ENCODE results near the gene OR4A16. TPM values are rescaled to one million over a fixed set of nuclear protein-coding genes. Genes with fewer than 3 reads are reported as not detected.

The OR4A16 gene
- total RNA-seq = not detected
- long read RNA-seq = 0 reads

DNA sequence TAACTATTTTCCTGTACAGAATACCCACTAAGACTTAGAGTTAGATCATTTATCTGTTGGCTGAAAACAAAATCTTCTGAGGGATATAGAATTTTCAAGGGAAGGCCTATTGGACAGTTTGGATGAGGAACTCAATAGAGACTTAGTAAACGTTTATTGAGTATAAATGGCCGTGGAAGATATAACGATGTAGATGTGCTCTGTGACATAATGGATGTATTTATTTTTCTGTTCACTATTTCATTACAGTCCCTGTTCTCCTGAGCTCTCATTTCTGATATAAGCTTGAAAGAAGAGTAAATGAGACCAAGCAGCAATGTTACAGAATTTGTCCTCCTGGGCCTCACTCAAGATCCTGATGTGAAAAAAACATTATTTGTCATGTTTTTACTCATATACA lies at the start of gene OR4A16:
OR4A16 (plus strand) TSS at position 301 of the 400 bp plus-strand sequence; CDS start at position 301, 0 bp downstream.
- TF ChIP-seq, protein P1, sequence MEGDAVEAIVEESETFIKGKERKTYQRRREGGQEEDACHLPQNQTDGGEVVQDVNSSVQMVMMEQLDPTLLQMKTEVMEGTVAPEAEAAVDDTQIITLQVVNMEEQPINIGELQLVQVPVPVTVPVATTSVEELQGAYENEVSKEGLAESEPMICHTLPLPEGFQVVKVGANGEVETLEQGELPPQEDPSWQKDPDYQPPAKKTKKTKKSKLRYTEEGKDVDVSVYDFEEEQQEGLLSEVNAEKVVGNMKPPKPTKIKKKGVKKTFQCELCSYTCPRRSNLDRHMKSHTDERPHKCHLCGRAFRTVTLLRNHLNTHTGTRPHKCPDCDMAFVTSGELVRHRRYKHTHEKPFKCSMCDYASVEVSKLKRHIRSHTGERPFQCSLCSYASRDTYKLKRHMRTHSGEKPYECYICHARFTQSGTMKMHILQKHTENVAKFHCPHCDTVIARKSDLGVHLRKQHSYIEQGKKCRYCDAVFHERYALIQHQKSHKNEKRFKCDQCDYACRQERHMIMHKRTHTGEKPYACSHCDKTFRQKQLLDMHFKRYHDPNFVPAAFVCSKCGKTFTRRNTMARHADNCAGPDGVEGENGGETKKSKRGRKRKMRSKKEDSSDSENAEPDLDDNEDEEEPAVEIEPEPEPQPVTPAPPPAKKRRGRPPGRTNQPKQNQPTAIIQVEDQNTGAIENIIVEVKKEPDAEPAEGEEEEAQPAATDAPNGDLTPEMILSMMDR (IDR thresholded peaks at IDR 0.05) = no peak
- DNase-seq (no peak), ATAC-seq (no peak)
- intact Hi-C loops (cut with DNase I) = no loop called here
- H3K36me3 ChIP-seq = no peaks in the 10 kb centered on the region
- no peak within 1 kb of the TSS for H3K27ac ChIP-seq
- H3K4me3 ChIP-seq = no peak within 1 kb of the TSS
- H3K4me1 ChIP-seq = no peaks in the 10 kb centered on the region
- no peaks in the 10 kb centered on the region for H3K9me3 ChIP-seq
- no peaks in the 10 kb centered on the region for H3K27me3 ChIP-seq

DNA sequence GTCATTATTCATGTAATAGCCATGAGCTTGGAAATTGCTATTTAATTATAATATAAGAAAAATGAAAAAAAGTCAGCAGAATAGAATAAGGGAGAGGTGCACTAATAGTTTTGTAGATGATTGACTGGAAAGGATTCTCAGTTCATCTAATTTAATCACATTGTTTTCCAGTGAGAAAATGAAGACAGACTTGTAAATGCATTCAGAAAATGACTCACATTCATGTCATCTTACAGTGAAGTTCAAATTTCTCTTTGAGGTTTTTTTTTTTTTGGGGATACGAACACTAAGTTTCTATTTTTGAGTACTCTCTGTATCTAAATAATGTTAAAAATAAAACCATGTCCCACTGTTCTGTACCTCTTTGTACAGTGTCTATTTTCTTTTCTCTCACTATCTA lies 18.5 kb upstream of the OR4A16 start:
- intact Hi-C loops (cut with DNase I) = no loop called here
- TF ChIP-seq, protein P1 (IDR thresholded peaks at IDR 0.05) = no peak
- DNase-seq (no peak), ATAC-seq (no peak)
- Histone ChIP-seq H3K27ac (no peak overlapping the region), H3K36me3 (no peaks in the 10 kb centered on the region), H3K27me3 (no peaks in the 10 kb centered on the region), H3K4me1 (no peaks in the 10 kb centered on the region), H3K9me3 (no peaks in the 10 kb centered on the region), H3K4me3 (no peak overlapping the region)

- no peak for ATAC-seq
- intact Hi-C loops (cut with DNase I) = no loop called here
- TF ChIP-seq, protein P1 (IDR thresholded peaks at IDR 0.05) = no peak
- H3K27ac ChIP-seq = no peak overlapping the region
- H3K4me1 ChIP-seq = no peaks in the 10 kb centered on the region
- no peak overlapping the region for H3K4me3 ChIP-seq
- H3K27me3 ChIP-seq = no peaks in the 10 kb centered on the region
- no peak for DNase-seq
- H3K36me3 ChIP-seq = no peaks in the 10 kb centered on the region
- H3K9me3 ChIP-seq = no peaks in the 10 kb centered on the region
Observed at GRCh38 chr11:55345306-55345705, 2.3 kb downstream of the OR4A16 start.

GRCh38 chr11:55349032-55349431 lies 6.0 kb downstream of the OR4A16 start:
- H3K27me3 ChIP-seq = no peaks in the 10 kb centered on the region
- no peak for ATAC-seq
- no peaks in the 10 kb centered on the region for H3K4me1 ChIP-seq
- DNase-seq = no peak
- intact Hi-C loops (cut with DNase I) = no loop called here
- no peaks in the 10 kb centered on the region for H3K9me3 ChIP-seq
- no peak overlapping the region for H3K4me3 ChIP-seq
- no peaks in the 10 kb centered on the region for H3K36me3 ChIP-seq
- TF ChIP-seq, protein P1 (IDR thresholded peaks at IDR 0.05) = no peak
- H3K27ac ChIP-seq = no peak overlapping the region

DNA sequence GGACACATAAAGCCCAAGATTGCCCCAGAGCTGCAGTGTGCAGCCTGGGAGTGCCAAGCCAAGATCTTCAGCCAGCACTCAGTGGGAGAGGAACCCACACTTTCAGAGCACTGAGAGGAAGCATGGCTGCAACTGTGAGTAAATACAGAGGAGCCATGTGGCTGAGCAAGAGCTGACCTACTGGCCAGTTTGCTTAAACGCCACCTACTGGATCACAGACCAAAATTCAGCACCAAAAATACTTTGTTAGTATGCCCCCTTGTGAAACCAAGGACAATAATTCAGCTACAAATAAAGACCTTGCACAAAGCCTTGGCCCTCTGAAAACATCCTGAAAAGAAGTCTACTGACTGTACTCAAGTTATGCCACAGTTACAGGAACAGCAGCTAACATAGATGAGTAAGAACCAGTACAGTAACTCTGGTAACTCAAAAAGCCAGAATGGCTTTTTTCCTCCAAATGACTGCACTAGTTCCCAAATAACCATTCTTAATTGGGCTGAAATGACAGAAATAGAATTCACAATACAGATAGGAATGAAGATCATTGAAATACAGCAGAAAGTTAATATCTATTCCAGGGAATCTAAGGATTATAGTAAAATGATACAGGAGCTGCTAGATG lies 14.7 kb downstream of the OR4A16 start:
- ATAC-seq (no peak), DNase-seq (no peak)
- no peaks in the 10 kb centered on the region for H3K36me3 ChIP-seq
- intact Hi-C loops (cut with DNase I) = no loop called here
- H3K9me3 ChIP-seq = peaks cover 5% of the 10 kb centered on the region
- TF ChIP-seq, protein P1 (IDR thresholded peaks at IDR 0.05) = no peak
- H3K4me1 ChIP-seq = no peaks in the 10 kb centered on the region
- H3K4me3 ChIP-seq = no peak overlapping the region
- H3K27ac ChIP-seq = no peak overlapping the region
- H3K27me3 ChIP-seq = no peaks in the 10 kb centered on the region

DNA sequence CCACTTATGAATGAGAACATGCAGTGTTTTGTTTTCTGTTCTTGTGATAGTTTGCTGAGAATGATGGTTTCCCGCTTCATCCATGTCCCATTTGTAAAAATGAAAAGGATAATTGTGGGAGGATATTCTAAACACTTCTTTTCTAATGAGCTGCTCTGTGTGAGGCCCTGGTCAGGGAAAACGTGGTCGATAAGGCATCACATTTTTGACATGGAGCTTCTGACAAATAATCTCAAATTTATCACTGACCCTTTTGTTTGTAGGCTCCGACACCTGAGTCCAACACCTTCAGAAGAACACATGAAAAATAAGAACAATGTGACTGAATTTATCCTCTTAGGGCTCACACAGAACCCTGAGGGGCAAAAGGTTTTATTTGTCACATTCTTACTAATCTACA lies 24.7 kb downstream of the OR4A16 start, which contains the start of gene OR4A15:
OR4A15 (plus strand) TSS at position 301 of the 400 bp plus-strand sequence; CDS start at position 301, 0 bp downstream.
- ATAC-seq = no peak

More for the DNA sequence above, 24.7 kb downstream of the OR4A16 start, which contains the start of gene OR4A15:
- no peak within 1 kb of the TSS for H3K27ac ChIP-seq
- H3K4me1 ChIP-seq = no peaks in the 10 kb centered on the region
- intact Hi-C loops (cut with DNase I) = no loop called here
- DNase-seq = no peak
- no peaks in the 10 kb centered on the region for H3K36me3 ChIP-seq
- H3K27me3 ChIP-seq = no peaks in the 10 kb centered on the region
- no peaks in the 10 kb centered on the region for H3K9me3 ChIP-seq
- TF ChIP-seq, protein P1 (IDR thresholded peaks at IDR 0.05) = no peak
- H3K4me3 ChIP-seq = no peak within 1 kb of the TSS
